ENCODE results near the gene IVD. TPM values are rescaled to one million over a fixed set of nuclear protein-coding genes. Genes with fewer than 3 reads are reported as not detected.
A peak's percentile ranks its signal among the peaks of the same experiment; 100 is the strongest.

Gene IVD
- total and polyA plus RNA-seq, 8 donors: 23.8 to 41.3 (median 30.1) TPM

- ATAC-seq (no peak), FAIRE-seq (no peak), DNase-seq (no peak)
- H3K36me3 ChIP-seq: peaks cover 0 to 31% (median 8%) of the 10 kb centered on the region in 3 donors
- intact Hi-C loops (cut with DNase I): no loop called here
- no peaks in the 10 kb centered on the region for H3K27me3 ChIP-seq
- H3K9me3 ChIP-seq: no peaks in the 10 kb centered on the region
- no peak for TF ChIP-seq CTCF (IDR thresholded peaks at IDR 0.05)
- H3K4me3 ChIP-seq: no peak overlapping the region
- H3K4me1 ChIP-seq: peaks cover 0 to 22% (median 11%) of the 10 kb centered on the region in 3 donors
- H3K27ac ChIP-seq: no peak overlapping the region
- 94 to 97% methylated on average over 11 of the region's 11 CpGs for WGBS, 2 donors
These were observed 4.9 kb downstream of the IVD start for GRCh38 chr15:40410476-40410875.

- ATAC-seq: peak; percentile 93 to 96 (median 94)
- Histone ChIP-seq H3K27ac (no peak overlapping the region), H3K4me3 (no peak overlapping the region), H3K9me3 (no peaks in the 10 kb centered on the region), H3K27me3 (no peaks in the 10 kb centered on the region), H3K4me1 (peaks cover 0 to 14% (median 11%) of the 10 kb centered on the region in 3 donors), H3K36me3 (peaks cover 0 to 44% (median 9%) of the 10 kb centered on the region in 3 donors)
- intact Hi-C loops (cut with DNase I): no loop called here
- TF ChIP-seq CTCF (IDR thresholded peaks at IDR 0.05): no peak
- 24 to 28% methylated on average over 7 of the region's 7 CpGs for WGBS, 2 donors
- DNase-seq: peak; percentile 66 to 88 (median 81)
- FAIRE-seq: no peak
These were observed 6.6 kb downstream of the IVD start for GRCh38 chr15:40412095-40412759.

- Histone ChIP-seq H3K36me3 (peaks cover 0 to 44% (median 9%) of the 10 kb centered on the region in 3 donors), H3K27ac (no peak overlapping the region), H3K4me1 (peaks cover 0 to 11% (median 10%) of the 10 kb centered on the region in 3 donors), H3K4me3 (no peak overlapping the region), H3K9me3 (no peaks in the 10 kb centered on the region), H3K27me3 (no peaks in the 10 kb centered on the region)
- no peak for TF ChIP-seq CTCF (IDR thresholded peaks at IDR 0.05)
- WGBS, 2 donors: 86 to 89% methylated on average over 9 of the region's 9 CpGs
- FAIRE-seq (no peak), ATAC-seq (peak in 1 of 4 donors; percentile 24), DNase-seq (no peak)
- intact Hi-C loops (cut with DNase I): no loop called here
These were observed 7.4 kb downstream of the IVD start for GRCh38 chr15:40413036-40413435.

GRCh38 chr15:40414816-40415215 lies 9.2 kb downstream of the IVD start:
- 97% methylated on average over 7 of the region's 7 CpGs for WGBS, 2 donors
- Histone ChIP-seq H3K36me3 (peaks cover 0 to 44% (median 9%) of the 10 kb centered on the region in 3 donors), H3K27me3 (no peaks in the 10 kb centered on the region), H3K4me1 (peaks cover under 1 to 12% (median 11%) of the 10 kb centered on the region in 3 donors), H3K27ac (no peak overlapping the region), H3K4me3 (no peak overlapping the region), H3K9me3 (no peaks in the 10 kb centered on the region)
- intact Hi-C loops (cut with DNase I): no loop called here
- ATAC-seq (no peak), FAIRE-seq (no peak), DNase-seq (no peak)
- TF ChIP-seq CTCF (IDR thresholded peaks at IDR 0.05): no peak

GRCh38 chr15:40415226-40415625 lies 9.6 kb downstream of the IVD start:
- FAIRE-seq: no peak
- no peak overlapping the region for H3K4me3 ChIP-seq
- DNase-seq: no peak
- no peaks in the 10 kb centered on the region for H3K9me3 ChIP-seq
- no peaks in the 10 kb centered on the region for H3K27me3 ChIP-seq
- no peak for ATAC-seq
- peaks cover 5 to 16% (median 15%) of the 10 kb centered on the region in 3 donors for H3K4me1 ChIP-seq
- intact Hi-C loops (cut with DNase I): no loop called here
- WGBS, 2 donors: 92% methylated on average over 10 of the region's 10 CpGs
- peaks cover 0 to 42% (median 9%) of the 10 kb centered on the region in 3 donors for H3K36me3 ChIP-seq
- no peak for TF ChIP-seq CTCF (IDR thresholded peaks at IDR 0.05)
- H3K27ac ChIP-seq: no peak overlapping the region

Measured in pancreas (tissue), 10 donors.